ENCODE data around the gene RAPGEF6.
"Not testable (repeated sequence)": the region's sequence is repeated elsewhere in the genome, so short reads cannot be mapped to it uniquely, and the experiment has no call there.

GRCh38 chr5:131593436-131593835, 41.6 kb downstream of the RAPGEF6 start:
- TF ChIP-seq POLR2A, POLR2AphosphoS5, TAF1 (IDR thresholded peaks at IDR 0.05; ENCODE audit: low read depth, low read length): not testable (repeated sequence)
